IMR-90 (cell line): ENCODE measurements around the gene SLC35F3. TPM values are rescaled to one million over a fixed set of nuclear protein-coding genes. Genes with fewer than 3 reads are reported as not detected.

Experiments used
- ATAC-seq: fragments of 200-7000 bp; cut with Tn5 transposase; 2 replicates; pipeline ENCODE4 v1.9.1; 2020; ENCODE audit warnings: low read depth, mild to moderate bottlenecking, moderate library complexity
- BruUV-seq: library from RNA; stranded (reverse); fragments of 400-500 nt; replicated peaks from 2 replicates; lab custom pipeline; 2021; lab: Mats Ljungman, UMichigan
- CTCF ChIA-PET: fragments of 300-600 bp; formaldehyde crosslinking; extraction: SDS; loops from one replicate; lab custom pipeline; 2021; ENCODE audit warnings: antibody characterized with exemption; lab: Yijun Ruan, JAX
- POLR2A ChIA-PET: fragments of 300-600 bp; sonication (Branson Sonifier 250); formaldehyde crosslinking; loops from one replicate; lab custom pipeline; 2022; ENCODE audit warnings: antibody characterized with exemption; ENCODE audit not compliant: unreplicated experiment; lab: Charles Lee
- DNase-seq: peaks from one replicate; pipeline ENCODE4 v3.0.0; 2013
- H2AFZ ChIP-seq: replicated peaks from 2 replicates; pipeline ENCODE3; 2013; ENCODE audit warnings: low read length, mild to moderate bottlenecking; ENCODE audit not compliant: poor library complexity
- H2AK5ac ChIP-seq: 2 replicates; pipeline ENCODE4 v1.6.1; 2013; ENCODE audit warnings: low read depth, low read length, inconsistent platforms
- H2AK9ac ChIP-seq: replicated peaks from 2 replicates; pipeline ENCODE3; 2013; ENCODE audit warnings: mild to moderate bottlenecking, low read depth, low read length, moderate library complexity; ENCODE audit not compliant: poor library complexity
- H2BK120ac ChIP-seq: 2 replicates; pipeline ENCODE4 v1.6.1; 2013; ENCODE audit warnings: low read depth, low read length, inconsistent platforms
- H2BK15ac ChIP-seq: 3 replicates; pipeline ENCODE4 v1.6.1; 2013; ENCODE audit warnings: low read depth, low read length, inconsistent platforms
- H2BK20ac ChIP-seq: 2 replicates; pipeline ENCODE4 v1.6.1; 2013; ENCODE audit warnings: low read depth, mild to moderate bottlenecking, inconsistent platforms, low read length, moderate library complexity
- H2BK5ac ChIP-seq: 2 replicates; pipeline ENCODE4 v1.6.1; 2013; ENCODE audit warnings: mild to moderate bottlenecking, low read depth, low read length, inconsistent platforms; ENCODE audit not compliant: poor library complexity, severe bottlenecking
- H3K14ac ChIP-seq: replicated peaks from 2 replicates; pipeline ENCODE4 v1.6.1; 2013; ENCODE audit warnings: low read depth, low read length, inconsistent platforms
- H3K18ac ChIP-seq: 2 replicates; pipeline ENCODE4 v1.6.1; 2013; ENCODE audit warnings: low read depth, low read length, control low read depth
- H3K23ac ChIP-seq: 2 replicates; pipeline ENCODE4 v1.6.1; 2013; ENCODE audit warnings: low read depth, low read length, inconsistent platforms
- H3K27ac ChIP-seq: 2 replicates; pipeline ENCODE4 v1.5.1; 2013; ENCODE audit warnings: mild to moderate bottlenecking, control low read depth, low read length; ENCODE audit not compliant: insufficient read depth
- H3K27me3 ChIP-seq: 2 replicates; pipeline ENCODE4 v1.6.1; 2013; ENCODE audit warnings: low read length; ENCODE audit not compliant: control insufficient read depth, insufficient read depth
- H3K36me3 ChIP-seq: 2 replicates; pipeline ENCODE4 v1.6.1; 2013; ENCODE audit warnings: low read length, mixed read lengths; ENCODE audit not compliant: control insufficient read depth, insufficient read depth
- H3K4ac ChIP-seq: 2 replicates; pipeline ENCODE4 v1.6.1; 2013; ENCODE audit warnings: low read depth, low read length, inconsistent platforms
- H3K4me1 ChIP-seq: 2 replicates; pipeline ENCODE4 v1.6.1; 2013; ENCODE audit warnings: low read length, mixed read lengths; ENCODE audit not compliant: control insufficient read depth, insufficient read depth
- H3K4me2 ChIP-seq: 2 replicates; pipeline ENCODE4 v1.6.1; 2013; ENCODE audit warnings: low read depth, mild to moderate bottlenecking, control low read depth, low read length, moderate library complexity
- H3K4me3 ChIP-seq: 2 replicates; pipeline ENCODE4 v1.5.1; 2013; ENCODE audit warnings: low read depth, mild to moderate bottlenecking, control low read depth, low read length, moderate library complexity; ENCODE audit not compliant: insufficient read depth
- H3K56ac ChIP-seq: 2 replicates; pipeline ENCODE4 v1.6.1; 2013; ENCODE audit warnings: low read length, inconsistent platforms; ENCODE audit not compliant: insufficient read depth; ENCODE audit errors: extremely low read depth
- H3K79me1 ChIP-seq, 2 experiments: 2 replicates each; pipeline ENCODE4 v1.6.1; 2013; ENCODE audit warnings: low read length in 2 of 2, inconsistent platforms in 1 of 2, low read depth in 1 of 2
- H3K9ac ChIP-seq: 2 replicates; pipeline ENCODE4 v1.6.1; 2013; ENCODE audit warnings: low read depth, low read length, control low read depth
- H3K9me1 ChIP-seq: 2 replicates; pipeline ENCODE4 v1.6.1; 2013; ENCODE audit warnings: low read length, inconsistent platforms; ENCODE audit not compliant: insufficient read depth
- H3K9me3 ChIP-seq: 2 replicates; pipeline ENCODE4 v1.6.1; 2013; ENCODE audit warnings: low read length; ENCODE audit not compliant: control insufficient read depth, insufficient read depth
- H4K20me1 ChIP-seq: 2 replicates; pipeline ENCODE4 v1.6.1; 2013; ENCODE audit warnings: low read length, inconsistent platforms; ENCODE audit not compliant: insufficient read depth
- H4K5ac ChIP-seq: 2 replicates; pipeline ENCODE4 v1.6.1; 2013; ENCODE audit warnings: mild to moderate bottlenecking, low read depth, low read length, control low read depth
- H4K8ac ChIP-seq, 2 experiments: 2 replicates each; pipeline ENCODE4 v1.6.1; 2013; ENCODE audit warnings: low read depth in 2 of 2, low read length in 2 of 2, control low read depth in 1 of 2, inconsistent platforms in 1 of 2
- H4K91ac ChIP-seq: 2 replicates; pipeline ENCODE4 v1.6.1; 2013; ENCODE audit warnings: low read depth, low read length, inconsistent platforms; ENCODE audit not compliant: insufficient read depth
- CTCF ChIP-seq: conservative IDR thresholded peaks from 2 replicates; pipeline ENCODE4 v1.5.1; 2012; ENCODE audit warnings: mild to moderate bottlenecking, low read depth, low read length, improper control_type of control experiment
- MAFK ChIP-seq: IDR thresholded peaks from 2 replicates; pipeline ENCODE4 v1.6.1; 2012; ENCODE audit warnings: low read depth, low read length, improper control_type of control experiment
- MXI1 ChIP-seq: IDR thresholded peaks from 2 replicates; pipeline ENCODE4 v1.6.1; 2012; ENCODE audit warnings: low read depth, mild to moderate bottlenecking, low read length, moderate library complexity, borderline replicate concordance
- NFE2L2 ChIP-seq: fragments of 150-350 bp; IDR thresholded peaks from 2 replicates; pipeline ENCODE4 v1.6.1; 2016; ENCODE audit warnings: low read depth, mild to moderate bottlenecking, low read length
- SMC3 ChIP-seq: fragments of 150-350 bp; IDR thresholded peaks from 2 replicates; pipeline ENCODE4 v1.6.1; 2016; ENCODE audit warnings: low read depth, mild to moderate bottlenecking, antibody characterized with exemption, low read length, moderate library complexity
- WGBS, 2 experiments: methylation state at CpG; one replicate each; pipeline versions ENCODE4 v1.1.5 to v1.1.7; 2013; ENCODE audit warnings: missing lambda C conversion rate in 2 of 2; ENCODE audit not compliant: insufficient read length in 1 of 2; ENCODE audit errors: extremely low coverage in 2 of 2; 5-methylcytosine and 5-hydroxymethylcytosine counted together
- dilution Hi-C: fragments of 300-500 bp; cut with HindIII; formaldehyde crosslinking; loops from one replicate; pipeline ENCODE4 v1.14.3; 2018; ENCODE audit warnings: low sequenced_read_pairs; ENCODE audit not compliant: unreplicated experiment
- in situ Hi-C: fragments of 300-500 bp; cut with MboI; formaldehyde crosslinking; loops from 3 replicates; pipeline ENCODE4 v1.14.3; 2019; ENCODE audit warnings: low sequenced_read_pairs, inconsistent platforms, mixed read lengths
- intact Hi-C: fragments of 100-400 bp; cut with micrococcal nuclease; formaldehyde crosslinking; loops from 2 replicates; pipeline ENCODE4 v1.10.0; 2022
- polyA plus RNA-seq, 3 experiments: library from polyadenylated mRNA; depleted of rRNA; stranded (reverse); fragments of >200 nt; gene quantifications; 2 replicates each; pipeline ENCODE4 v1.2.3, GENCODE V29; 2012; ENCODE audit warnings: low replicate concordance in 1 of 3
- total RNA-seq: library from RNA; depleted of rRNA; stranded (reverse); fragments of >200 nt; gene quantifications from 2 replicates; pipeline ENCODE4 v1.2.3, GENCODE V29; 2012
- TF ChIP-seq, protein P1 (sequence below): fragments of 150-350 bp; IDR thresholded peaks from 2 replicates; pipeline ENCODE4 v1.6.1; 2017; ENCODE audit warnings: mild to moderate bottlenecking, antibody characterized with exemption, low read length, low read depth
- TF ChIP-seq, protein P2 (sequence below): fragments of 150-350 bp; IDR thresholded peaks from 2 replicates; pipeline ENCODE4 v1.6.1; 2016; ENCODE audit warnings: low read depth, mild to moderate bottlenecking, low read length, moderate library complexity, borderline replicate concordance

SLC35F3 gene
- total and polyA plus RNA-seq, 2 of the 4 experiments (the other 2 are of a cell fraction), result under 0.01 to 0.17 TPM

GRCh38 chr1:234078143-234078542 is 173.7 kb downstream of the SLC35F3 start:
- no peak overlapping the region for H3K4me2 ChIP-seq
- dilution Hi-C loops, result no loop called here
- intact Hi-C loops, result no loop called here
- no peaks in the 10 kb centered on the region for H3K4me1 ChIP-seq
- H4K5ac ChIP-seq, result no peak overlapping the region
- DNase-seq (no peak), ATAC-seq (no peak)
- H3K27me3 ChIP-seq, result no peaks in the 10 kb centered on the region
- ChIA-PET CTCF (no interaction called here), POLR2A (no interaction called here)
- no peak overlapping the region for H4K91ac ChIP-seq
- no peak overlapping the region for H2AK5ac ChIP-seq
- no peaks in the 10 kb centered on the region for H4K20me1 ChIP-seq
- H3K9me1 ChIP-seq, result no peaks in the 10 kb centered on the region
- no peak for TF ChIP-seq MXI1
- no peak for TF ChIP-seq MAFK
- TF ChIP-seq CTCF, result no peak
- TF ChIP-seq, protein P1, sequence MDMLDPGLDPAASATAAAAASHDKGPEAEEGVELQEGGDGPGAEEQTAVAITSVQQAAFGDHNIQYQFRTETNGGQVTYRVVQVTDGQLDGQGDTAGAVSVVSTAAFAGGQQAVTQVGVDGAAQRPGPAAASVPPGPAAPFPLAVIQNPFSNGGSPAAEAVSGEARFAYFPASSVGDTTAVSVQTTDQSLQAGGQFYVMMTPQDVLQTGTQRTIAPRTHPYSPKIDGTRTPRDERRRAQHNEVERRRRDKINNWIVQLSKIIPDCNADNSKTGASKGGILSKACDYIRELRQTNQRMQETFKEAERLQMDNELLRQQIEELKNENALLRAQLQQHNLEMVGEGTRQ, result no peak
- TF ChIP-seq, protein P2, sequence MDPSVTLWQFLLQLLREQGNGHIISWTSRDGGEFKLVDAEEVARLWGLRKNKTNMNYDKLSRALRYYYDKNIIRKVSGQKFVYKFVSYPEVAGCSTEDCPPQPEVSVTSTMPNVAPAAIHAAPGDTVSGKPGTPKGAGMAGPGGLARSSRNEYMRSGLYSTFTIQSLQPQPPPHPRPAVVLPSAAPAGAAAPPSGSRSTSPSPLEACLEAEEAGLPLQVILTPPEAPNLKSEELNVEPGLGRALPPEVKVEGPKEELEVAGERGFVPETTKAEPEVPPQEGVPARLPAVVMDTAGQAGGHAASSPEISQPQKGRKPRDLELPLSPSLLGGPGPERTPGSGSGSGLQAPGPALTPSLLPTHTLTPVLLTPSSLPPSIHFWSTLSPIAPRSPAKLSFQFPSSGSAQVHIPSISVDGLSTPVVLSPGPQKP, result no peak
- TF ChIP-seq SMC3, result no peak
- TF ChIP-seq NFE2L2, result no peak
- H2AFZ ChIP-seq, result no peak overlapping the region
- no peak overlapping the region for H3K56ac ChIP-seq
- H3K36me3 ChIP-seq, result no peaks in the 10 kb centered on the region
- H3K14ac ChIP-seq, result no peak overlapping the region
- no peak overlapping the region for H3K27ac ChIP-seq
- H3K9ac ChIP-seq, result no peak overlapping the region
- no peak overlapping the region for H2BK20ac ChIP-seq
- in situ Hi-C loops, result no loop called here
- H3K79me1 ChIP-seq, result no peaks in the 10 kb centered on the region
- H3K18ac ChIP-seq, result no peak overlapping the region
- no peak overlapping the region for H3K4ac ChIP-seq
- no peak overlapping the region for H2BK15ac ChIP-seq
- BruUV-seq, result no TSS peak
- H2AK9ac ChIP-seq, result no peak overlapping the region
- no peak overlapping the region for H4K8ac ChIP-seq
- H2BK5ac ChIP-seq, result no peak overlapping the region
- H3K4me3 ChIP-seq, result no peak overlapping the region
- 100% methylated on average over 1 of the region's 1 CpG; no CpG with 5 or more reads in 1 of the 2 experiments for WGBS, 2 experiments
- H3K23ac ChIP-seq, result no peak overlapping the region
- H2BK120ac ChIP-seq, result no peak overlapping the region
- no peaks in the 10 kb centered on the region for H3K9me3 ChIP-seq
